ENCODE data around the gene WNK4. TPM values are rescaled to one million over a fixed set of nuclear protein-coding genes. Genes with fewer than 3 reads are reported as not detected.
A peak's percentile ranks its signal among the peaks of the same experiment; 100 is the strongest.

WNK4 gene
- total and polyA plus RNA-seq, 10 of the 15 experiments (the other 5 are each of a cell fraction or from before 2014, with no cell fraction given): 0.06 to 0.29 (median 0.13) TPM; not detected in 5

DNA sequence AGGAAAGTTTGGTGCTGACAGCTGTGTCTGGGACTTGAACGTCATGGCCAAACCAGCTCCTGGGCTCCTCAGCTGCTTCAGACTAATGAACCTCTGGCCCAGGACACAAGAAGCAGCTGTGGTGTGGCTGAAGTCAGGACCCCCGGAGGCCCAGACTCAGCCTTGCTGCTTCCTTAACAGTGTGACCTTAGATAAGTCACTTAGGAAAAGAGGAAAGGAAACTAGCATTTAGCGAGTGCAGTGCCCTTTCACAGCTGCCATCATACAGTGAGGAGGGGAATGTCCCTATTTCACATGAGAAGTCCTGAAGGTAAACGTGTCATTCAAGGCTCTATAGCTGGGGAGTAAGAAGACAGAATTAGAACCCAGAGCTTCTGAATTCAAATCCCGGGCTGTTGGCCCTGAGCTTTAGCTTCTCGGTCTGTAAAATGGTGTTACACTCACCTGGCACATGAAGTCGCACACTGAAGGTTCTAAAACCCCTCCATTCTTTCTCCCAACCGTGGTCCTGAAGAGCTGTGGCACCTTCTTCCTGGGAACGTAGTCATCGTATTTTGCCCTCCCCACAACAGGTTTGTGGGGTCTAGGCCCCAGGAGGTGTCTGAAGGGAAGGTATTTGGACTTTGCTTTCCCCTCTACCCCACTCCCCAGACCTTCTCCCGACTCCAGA lies 20.3 kb upstream of the WNK4 start (continued):
- TF ChIP-seq, protein P1, sequence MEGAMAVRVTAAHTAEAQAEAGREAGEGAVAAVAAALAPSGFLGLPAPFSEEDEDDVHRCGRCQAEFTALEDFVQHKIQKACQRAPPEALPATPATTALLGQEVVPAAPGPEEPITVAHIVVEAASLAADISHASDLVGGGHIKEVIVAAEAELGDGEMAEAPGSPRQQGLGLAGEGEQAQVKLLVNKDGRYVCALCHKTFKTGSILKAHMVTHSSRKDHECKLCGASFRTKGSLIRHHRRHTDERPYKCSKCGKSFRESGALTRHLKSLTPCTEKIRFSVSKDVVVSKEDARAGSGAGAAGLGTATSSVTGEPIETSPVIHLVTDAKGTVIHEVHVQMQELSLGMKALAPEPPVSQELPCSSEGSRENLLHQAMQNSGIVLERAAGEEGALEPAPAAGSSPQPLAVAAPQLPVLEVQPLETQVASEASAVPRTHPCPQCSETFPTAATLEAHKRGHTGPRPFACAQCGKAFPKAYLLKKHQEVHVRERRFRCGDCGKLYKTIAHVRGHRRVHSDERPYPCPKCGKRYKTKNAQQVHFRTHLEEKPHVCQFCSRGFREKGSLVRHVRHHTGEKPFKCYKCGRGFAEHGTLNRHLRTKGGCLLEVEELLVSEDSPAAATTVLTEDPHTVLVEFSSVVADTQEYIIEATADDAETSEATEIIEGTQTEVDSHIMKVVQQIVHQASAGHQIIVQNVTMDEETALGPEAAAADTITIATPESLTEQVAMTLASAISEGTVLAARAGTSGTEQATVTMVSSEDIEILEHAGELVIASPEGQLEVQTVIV (IDR thresholded peaks at IDR 0.05; ENCODE audit: borderline replicate concordance, partially characterized antibody): no peak
- TF ChIP-seq MEF2B (IDR thresholded peaks at IDR 0.05; ENCODE audit: partially characterized antibody, poor library complexity, severe bottlenecking) (no peak), ZBED1 (IDR thresholded peaks at IDR 0.05; ENCODE audit: borderline replicate concordance) (no peak), MTA3 (IDR thresholded peaks at IDR 0.05; ENCODE audit: borderline replicate concordance, low read length) (no peak), CREB1 (IDR thresholded peaks at IDR 0.05; ENCODE audit: low read depth) (no peak), IKZF1 (conservative IDR thresholded peaks at IDR 0.05) (peak; percentile 67), BRCA1 (IDR thresholded peaks at IDR 0.05; ENCODE audit: low read depth, low read length) (no peak), MYC (IDR thresholded peaks at IDR 0.05; ENCODE audit: insufficient read depth, insufficient read length, insufficient replicate concordance, low read length, severe bottlenecking) (no peak), STAT1 (conservative IDR thresholded peaks at IDR 0.05) (no peak), SREBF1 (IDR thresholded peaks at IDR 0.05; ENCODE audit: low read length) (no peak), MYB (IDR thresholded peaks at IDR 0.05; ENCODE audit: borderline replicate concordance, low read depth, low read length) (no peak), GABPA (IDR thresholded peaks at IDR 0.05; ENCODE audit: low read depth) (no peak), GATAD2B (conservative IDR thresholded peaks at IDR 0.05; ENCODE audit: low read depth) (0 out of 2 replicates have a peak, but pooled peaks have one; percentile 18), WRNIP1 (IDR thresholded peaks at IDR 0.05; ENCODE audit: borderline replicate concordance, low read depth, low read length) (no peak), EP300 (IDR thresholded peaks at IDR 0.05; ENCODE audit: borderline replicate concordance in 1 of 2, control insufficient read depth in 1 of 2, low read depth in 2 of 2, low read length in 2 of 2) (0 out of 4 replicates have a peak, but pooled peaks of 1 of the 2 experiments have one; percentile 37), FOXM1 (IDR thresholded peaks at IDR 0.05; ENCODE audit: low read depth, low read length) (no peak)
- TF ChIP-seq, protein P2, sequence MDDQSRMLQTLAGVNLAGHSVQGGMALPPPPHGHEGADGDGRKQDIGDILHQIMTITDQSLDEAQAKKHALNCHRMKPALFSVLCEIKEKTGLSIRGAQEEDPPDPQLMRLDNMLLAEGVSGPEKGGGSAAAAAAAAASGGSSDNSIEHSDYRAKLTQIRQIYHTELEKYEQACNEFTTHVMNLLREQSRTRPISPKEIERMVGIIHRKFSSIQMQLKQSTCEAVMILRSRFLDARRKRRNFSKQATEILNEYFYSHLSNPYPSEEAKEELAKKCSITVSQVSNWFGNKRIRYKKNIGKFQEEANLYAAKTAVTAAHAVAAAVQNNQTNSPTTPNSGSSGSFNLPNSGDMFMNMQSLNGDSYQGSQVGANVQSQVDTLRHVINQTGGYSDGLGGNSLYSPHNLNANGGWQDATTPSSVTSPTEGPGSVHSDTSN (IDR thresholded peaks at IDR 0.05; ENCODE audit: insufficient replicate concordance, low read depth, low read length): no peak
- TF ChIP-seq, protein P3, sequence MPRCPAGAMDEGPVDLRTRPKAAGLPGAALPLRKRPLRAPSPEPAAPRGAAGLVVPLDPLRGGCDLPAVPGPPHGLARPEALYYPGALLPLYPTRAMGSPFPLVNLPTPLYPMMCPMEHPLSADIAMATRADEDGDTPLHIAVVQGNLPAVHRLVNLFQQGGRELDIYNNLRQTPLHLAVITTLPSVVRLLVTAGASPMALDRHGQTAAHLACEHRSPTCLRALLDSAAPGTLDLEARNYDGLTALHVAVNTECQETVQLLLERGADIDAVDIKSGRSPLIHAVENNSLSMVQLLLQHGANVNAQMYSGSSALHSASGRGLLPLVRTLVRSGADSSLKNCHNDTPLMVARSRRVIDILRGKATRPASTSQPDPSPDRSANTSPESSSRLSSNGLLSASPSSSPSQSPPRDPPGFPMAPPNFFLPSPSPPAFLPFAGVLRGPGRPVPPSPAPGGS (IDR thresholded peaks at IDR 0.05; ENCODE audit: borderline replicate concordance, insufficient read depth, low read depth, low read length, poor library complexity, severe bottlenecking): no peak
- TF ChIP-seq, protein P4, sequence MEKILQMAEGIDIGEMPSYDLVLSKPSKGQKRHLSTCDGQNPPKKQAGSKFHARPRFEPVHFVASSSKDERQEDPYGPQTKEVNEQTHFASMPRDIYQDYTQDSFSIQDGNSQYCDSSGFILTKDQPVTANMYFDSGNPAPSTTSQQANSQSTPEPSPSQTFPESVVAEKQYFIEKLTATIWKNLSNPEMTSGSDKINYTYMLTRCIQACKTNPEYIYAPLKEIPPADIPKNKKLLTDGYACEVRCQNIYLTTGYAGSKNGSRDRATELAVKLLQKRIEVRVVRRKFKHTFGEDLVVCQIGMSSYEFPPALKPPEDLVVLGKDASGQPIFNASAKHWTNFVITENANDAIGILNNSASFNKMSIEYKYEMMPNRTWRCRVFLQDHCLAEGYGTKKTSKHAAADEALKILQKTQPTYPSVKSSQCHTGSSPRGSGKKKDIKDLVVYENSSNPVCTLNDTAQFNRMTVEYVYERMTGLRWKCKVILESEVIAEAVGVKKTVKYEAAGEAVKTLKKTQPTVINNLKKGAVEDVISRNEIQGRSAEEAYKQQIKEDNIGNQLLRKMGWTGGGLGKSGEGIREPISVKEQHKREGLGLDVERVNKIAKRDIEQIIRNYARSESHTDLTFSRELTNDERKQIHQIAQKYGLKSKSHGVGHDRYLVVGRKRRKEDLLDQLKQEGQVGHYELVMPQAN (conservative IDR thresholded peaks at IDR 0.05): no peak

All from GM12878 (cell line).